Epidermal melanocyte (primary cell): ENCODE results near the gene DDX10.
"Not testable (repeated sequence)": the region's sequence is repeated elsewhere in the genome, so short reads cannot be mapped to it uniquely, and the experiment has no call there.

Experiments
- DNase-seq: peaks from one replicate; pipeline ENCODE4 v3.0.0; 2011; ENCODE audit warnings: low spot score; ENCODE audit not compliant: insufficient read length

The DDX10 gene

DNA sequence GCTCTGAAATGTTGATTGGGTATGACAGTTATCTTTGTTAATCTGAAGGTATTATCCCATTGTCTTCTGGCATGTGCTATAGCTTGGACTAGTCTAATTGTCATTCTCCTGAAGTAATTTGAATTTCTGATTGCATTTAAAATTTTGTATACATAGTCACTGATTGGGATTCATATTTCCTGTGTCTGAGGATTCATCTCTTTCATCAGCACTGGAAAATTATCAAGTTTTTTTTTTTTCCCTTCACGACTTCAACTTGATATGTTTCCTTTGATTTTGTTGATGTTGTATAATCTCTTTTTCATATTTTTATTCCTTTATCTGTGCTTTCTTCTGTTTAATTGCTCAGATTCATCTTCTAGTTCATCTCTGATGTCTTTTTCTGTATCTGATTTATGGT, 104.1 kb downstream of the DDX10 start:
- DNase-seq, result no peak

DNA sequence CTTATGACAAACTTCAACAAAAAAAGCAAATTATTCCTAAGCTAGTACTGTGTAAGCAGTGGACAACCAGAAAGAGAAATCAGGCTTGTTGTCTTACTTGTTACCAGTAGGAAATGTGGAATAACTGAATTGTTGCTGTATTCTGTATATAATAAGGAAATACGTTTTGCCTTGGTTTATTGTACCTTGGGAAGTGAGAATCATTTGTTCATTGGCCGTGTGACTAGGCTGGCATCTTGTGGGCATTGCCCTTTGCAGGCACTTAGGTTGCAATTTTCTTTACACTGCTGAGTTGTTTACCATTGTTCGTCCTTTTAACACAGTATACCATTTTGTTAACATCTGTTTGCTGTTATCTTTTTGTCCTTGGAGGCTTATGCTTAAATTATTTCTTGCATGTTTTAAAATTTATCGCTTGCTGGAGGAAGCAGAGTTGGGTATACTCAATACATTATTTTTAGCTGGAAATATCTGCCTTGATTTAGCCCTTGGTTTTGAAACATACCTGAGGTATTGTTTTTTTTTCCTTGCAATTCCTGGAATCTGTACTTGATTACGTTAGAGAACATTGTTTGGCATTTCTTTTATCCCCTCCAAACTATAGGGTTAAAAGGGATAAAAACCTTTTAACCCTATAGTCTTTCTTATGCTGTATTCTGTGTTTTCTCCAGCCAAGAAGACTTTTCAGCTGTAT, 109.3 kb downstream of the DDX10 start:
- no peak for DNase-seq

DNA sequence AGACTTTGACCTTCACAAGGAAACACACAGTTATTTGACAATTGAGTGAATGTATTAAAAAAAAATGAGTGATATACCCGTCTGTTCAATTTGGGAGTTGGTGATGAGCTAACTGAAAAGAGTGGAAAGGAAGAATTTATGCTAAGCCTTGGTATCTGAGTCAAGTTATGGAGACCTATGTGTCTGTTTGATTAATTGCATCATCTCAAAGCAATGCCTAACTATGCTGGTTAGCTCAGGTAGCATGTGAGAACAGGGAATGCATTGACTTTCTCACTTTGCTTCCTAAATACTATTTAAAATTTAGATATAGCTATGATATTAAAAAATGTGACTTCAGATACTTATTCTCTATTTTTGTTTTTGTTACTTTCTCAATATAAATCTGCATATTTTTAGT, 110.5 kb downstream of the DDX10 start:
- DNase-seq, result no peak

DNA sequence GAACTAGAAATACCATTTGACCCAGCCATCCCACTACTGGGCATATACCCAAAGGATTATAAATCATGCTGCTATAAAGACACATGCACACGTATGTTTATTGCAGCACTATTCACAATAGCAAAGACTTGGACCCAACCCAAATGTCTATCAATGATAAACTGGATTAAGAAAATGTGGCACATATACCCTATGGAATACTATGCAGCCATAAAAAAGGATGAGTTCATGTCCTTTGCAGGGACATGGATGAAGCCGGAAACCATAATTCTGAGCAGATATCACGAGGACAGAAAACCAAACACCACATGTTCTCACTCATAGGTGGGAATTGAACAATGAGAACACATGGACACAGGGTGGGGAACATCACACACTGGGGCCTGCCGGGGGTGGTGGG, 114.3 kb downstream of the DDX10 start:
- DNase-seq, result not testable (repeated sequence)

DNA sequence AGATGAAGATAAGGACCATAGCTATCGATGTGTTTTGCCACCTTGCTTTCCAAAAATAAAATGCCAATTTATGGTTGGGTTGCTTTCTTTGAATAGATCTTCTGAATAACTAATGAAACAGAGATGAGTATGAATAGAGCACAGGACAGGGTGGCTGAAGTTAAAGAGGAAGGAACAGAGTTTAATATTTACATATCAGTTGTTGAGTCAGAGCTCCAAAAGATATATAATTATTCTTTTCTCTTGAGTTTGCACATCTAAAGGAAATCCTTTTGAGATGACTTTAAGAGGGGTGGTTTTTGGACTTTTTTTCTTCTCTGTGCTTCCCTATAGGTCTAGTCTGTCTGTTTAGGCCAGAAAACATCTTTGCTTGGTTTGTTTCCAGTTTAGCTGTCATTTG, 115.2 kb downstream of the DDX10 start:
- no peak for DNase-seq

DNA sequence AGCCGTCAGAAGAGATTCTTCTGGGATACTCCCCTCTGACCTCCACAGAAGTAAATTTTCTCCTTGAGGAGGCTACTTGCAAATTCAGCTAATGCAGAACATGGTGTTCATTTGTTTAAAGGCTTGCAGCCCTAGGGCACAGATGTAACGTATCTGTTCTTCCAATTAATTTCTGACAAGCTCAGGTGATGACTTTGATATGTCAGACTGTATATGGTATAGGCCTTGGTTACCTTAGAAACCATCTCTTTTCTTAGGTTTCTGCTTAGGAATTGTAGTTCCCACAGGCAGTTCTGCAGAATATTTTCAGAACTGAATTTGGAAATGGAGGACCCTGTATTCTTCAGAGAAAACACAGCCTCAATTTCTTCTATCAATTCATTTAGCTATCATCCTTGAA, 117.1 kb downstream of the DDX10 start:
- DNase-seq, result no peak

DNA sequence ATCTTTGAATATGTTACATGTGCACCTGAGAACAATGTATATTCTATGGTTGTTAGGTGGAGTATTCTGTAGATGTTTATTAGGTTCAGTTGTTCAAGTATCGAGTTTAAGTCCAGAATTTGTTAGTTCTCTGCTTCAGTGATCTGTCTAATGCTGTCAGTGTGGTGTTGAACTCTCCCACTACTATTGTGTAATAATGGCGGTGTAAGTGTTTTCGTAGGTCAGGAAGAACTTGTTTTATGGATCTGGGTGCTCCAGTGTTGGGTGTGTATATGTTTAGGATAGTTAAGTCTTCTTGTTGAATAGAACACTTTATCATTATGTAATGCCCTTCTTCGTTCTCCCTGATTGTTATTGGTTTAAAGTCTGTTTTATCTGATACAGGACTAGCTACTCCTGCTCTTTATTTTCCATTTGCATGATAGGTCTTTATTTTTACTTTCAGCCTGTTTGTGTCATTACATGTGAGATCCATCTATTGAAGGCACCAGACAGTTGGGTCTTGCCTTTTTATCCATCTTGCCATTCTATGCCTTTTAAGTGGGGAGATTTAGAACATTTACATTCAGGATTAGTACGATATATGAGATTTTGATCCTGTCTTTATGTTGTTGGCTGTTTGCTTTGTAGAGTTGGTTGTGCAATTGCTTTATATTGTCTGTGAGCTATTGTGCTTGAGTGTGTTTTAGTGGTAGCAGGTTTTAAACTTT, 121.6 kb downstream of the DDX10 start:
- no peak for DNase-seq

DNA sequence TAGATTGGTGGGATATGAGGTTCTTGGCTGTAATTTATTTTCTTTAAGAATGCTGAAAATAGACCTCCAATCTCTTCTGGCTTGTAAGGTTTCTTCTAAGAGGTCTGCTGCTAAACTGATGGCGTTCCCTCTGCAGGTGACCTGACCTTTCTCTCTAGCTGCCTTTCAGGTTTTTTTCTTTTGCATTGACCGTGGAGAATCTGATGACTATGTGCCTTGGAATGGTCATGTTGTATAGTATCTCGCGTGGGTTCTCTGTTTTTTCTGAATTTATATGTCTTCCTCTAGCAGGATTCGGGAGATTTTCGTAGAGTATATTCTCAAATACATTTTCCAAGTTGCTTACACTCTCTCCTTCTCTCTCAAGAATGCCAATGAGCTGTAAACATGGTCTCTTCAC, 122.2 kb downstream of the DDX10 start:
- DNase-seq, result no peak

DNA sequence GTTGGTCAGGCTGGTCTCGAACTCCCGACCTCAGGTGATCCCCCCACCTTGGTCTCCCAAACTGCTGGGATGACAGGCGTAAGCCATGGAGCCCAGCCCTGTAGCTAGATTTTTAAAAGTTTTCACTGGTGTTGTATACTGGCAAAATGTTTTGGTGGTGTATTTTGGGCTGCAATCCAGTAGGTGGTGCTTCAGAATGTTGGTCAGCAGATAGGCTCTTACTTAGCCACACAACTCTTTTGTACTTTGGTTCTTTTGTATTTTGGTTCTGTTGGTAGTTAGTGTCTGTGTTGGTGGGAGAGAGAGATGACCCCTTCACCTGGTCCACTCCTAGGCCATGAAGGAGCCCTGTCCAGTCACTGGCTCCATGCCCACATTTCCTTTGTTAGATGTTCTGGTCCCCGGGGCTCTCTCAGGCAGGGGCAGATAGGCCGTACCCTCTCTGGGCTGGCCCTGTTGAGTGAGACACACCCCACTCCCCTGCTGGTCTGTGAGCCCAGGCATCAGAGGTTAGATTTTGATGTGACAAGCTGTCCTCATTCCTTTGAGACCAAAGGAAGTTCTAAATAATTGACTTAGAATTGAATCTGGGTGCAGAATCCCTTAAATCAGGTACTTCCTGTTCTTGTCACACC, 123.8 kb downstream of the DDX10 start:
- DNase-seq, result no peak

DNA sequence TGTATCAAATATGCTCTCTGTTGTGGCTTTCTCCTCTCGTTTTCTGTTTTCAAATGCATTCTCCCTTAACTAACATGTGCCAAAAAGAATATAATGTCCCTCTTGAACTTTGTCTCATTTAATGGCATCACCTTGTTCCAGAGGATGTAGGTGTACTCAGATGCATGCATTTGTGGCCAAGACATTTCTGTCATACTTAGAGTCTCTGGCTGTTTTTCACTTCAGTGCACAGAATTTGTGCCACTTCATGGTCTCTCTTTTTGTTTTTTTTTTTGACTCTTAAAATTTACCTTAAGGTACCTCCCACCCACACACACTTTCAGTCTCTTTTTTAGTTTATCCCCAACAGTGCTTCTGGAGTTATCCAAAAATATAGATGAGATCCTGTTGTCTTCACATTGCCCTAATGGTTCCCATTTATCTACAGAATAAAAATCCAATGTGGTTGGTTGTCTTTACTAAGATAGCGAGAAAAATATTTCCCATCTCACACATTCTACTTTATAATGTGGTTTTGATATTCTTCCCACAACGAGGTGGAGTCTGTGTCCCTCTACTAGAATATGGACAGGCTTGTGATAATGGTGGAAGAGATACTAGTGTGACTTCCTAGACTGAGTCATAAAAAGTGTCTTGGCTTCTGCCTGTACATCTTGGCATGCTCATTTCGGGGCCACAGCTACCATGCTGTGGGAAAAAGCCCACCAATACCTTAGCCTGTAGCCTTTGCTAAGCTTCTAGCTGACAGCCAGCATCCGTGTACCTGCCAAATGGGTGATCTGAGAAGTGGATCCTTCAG, 125.8 kb downstream of the DDX10 start:
- DNase-seq, result no peak

DNA sequence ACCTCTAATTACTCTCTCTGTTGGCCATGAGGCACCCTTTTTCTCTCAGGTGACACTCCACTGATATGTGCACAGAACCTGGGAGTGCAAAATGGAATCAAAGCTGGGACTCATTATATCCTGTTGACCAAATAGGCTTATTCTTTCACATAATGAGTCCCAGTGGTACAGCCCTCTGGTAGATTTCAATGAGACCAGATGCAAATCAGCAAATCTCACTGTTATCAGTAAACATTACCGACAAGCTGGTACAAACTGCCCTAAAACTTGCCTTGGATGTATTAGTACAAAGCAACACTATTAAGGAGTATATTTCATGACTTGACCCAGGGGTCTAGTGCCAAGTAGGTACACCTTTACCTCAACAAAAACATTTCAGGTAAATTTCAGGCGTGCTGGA, 128.3 kb downstream of the DDX10 start:
- DNase-seq, result no peak

DNA sequence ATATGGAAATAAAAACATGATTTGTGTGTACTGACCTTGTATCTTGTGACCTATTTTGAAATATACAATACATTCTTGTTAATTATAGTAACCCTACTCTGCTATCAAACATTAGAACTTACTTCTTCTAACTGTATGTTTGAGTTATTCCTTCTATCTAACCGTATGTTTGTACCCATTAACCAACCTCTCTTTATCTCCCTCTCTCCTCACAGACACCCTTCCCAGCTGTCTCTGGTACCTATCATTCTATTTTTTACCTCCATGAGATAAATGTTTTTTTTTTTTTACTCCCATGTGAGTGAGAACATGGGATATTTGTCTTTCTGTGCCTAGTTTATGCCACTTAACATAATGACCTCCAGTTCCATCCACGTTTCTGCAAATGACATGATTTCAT, 128.7 kb downstream of the DDX10 start:
- DNase-seq, result no peak

DNA sequence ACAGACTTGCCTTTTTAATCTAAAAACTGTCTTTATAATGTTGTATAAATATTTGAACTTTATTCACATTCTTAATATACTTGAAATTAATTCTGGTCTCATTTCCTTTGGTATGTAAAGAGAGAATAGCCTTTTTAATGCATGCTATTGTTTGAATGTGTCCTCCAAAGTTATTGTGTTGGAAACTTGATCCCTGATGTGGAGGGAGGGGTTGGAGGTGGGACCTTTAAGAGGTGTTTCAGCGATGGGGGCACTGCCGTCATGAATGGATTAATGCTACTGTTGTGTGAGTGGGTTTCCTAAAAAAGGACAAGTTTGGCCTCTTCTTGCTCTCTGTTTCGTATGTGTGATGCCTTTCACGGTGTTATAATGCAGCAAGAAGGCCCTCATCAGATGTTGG, 131.7 kb downstream of the DDX10 start:
- DNase-seq, result no peak

DNA sequence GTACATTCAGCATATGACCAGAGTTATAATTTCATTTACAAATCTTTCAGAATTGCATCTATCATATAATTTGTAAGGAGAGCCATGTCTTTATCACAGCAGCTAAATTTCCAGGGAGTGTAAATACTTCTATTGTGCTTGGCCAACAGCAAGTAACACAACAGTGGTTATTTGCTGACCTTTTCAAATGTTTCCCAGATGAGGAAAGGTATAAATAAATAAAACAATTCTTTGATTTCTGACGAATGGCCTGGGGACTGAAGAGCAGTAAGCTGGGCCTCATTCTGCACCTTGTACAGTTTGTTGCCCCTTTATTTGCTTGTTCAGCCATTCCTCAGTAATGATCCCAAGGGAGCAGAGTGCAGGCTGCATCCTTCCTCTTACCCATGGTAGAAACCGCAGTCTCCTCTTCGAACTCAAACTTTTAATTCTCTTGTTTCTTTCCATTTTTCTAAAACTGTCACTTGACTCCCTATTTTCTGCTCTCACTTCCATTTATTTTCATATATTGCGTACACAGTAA, 132.8 kb downstream of the DDX10 start:
- DNase-seq, result no peak

DNA sequence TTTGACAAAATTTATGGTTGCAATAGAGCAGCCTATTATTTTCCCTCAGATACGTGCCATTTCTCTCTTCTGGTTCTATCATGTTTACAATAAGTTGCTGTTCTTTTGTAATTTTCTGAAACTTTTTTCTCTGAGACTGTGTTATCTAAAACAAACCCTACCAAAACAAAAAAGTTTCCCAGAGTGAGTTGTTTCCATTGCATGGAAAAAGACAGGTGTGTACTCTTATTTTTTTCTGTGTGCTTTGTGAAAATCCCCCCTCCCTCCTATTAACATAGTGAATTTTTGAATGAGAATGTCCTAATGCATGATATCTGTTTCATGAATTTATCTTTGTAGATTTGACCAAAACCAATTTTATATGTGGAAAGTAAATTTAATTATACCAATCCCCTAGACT, 137.6 kb downstream of the DDX10 start:
- DNase-seq, result no peak

DNA sequence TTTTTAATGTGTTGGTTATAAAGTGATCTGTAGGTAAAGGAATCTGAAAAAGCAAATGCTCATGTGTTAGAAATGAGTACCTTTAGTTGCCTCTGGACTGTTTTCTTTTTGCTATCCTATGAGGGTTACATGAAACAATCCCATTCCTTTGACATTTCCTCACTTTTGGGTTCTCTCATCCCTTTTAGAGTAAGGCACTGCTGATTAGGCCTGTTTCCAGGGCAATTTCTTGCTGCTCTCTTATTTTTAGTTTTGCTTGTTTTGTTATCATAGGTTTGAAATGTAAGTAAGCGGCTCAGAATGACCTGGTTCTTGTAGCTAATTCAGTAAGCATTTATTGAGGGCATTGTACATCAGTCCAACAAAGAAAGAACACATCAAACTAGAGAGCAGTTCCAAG, 138.9 kb downstream of the DDX10 start:
- DNase-seq, result no peak

DNA sequence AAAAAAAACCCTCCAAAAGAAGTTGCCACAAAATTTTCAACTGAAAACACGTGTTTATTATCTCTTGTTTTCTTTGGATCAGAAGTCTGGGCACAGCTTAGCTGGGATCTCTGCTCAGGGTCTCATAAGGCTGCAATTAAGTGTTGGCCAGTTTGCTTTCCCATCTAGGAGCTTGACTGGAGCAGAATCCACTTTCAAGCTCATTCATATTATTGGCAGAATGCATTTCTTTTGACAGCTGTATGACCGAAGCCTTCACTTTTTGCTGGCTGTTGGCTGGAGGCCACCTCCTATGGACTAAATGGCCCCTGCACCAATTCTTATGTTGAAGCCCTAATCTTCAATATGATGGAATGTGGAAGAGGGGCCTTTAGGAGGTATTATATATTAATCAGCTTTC, 139.6 kb downstream of the DDX10 start:
- no peak for DNase-seq

DNA sequence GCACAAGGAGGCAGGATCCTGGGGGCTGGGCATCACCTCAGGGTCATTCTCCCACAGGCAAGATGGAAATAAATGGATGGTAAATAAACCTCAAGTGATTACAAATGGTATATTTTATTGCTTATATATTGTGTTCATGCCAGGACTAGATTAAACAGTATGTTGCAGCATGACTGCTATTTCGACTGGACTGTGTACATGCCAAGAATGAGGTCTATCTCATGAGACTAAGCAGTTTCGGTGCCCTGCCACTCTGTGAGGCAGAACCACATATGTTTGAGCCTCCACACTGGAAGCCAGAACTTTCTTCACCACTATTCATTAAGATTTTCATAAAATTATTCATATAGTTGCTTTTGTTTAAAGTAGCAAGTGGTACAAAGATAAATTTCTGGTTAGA, 140.2 kb downstream of the DDX10 start:
- no peak for DNase-seq

DNA sequence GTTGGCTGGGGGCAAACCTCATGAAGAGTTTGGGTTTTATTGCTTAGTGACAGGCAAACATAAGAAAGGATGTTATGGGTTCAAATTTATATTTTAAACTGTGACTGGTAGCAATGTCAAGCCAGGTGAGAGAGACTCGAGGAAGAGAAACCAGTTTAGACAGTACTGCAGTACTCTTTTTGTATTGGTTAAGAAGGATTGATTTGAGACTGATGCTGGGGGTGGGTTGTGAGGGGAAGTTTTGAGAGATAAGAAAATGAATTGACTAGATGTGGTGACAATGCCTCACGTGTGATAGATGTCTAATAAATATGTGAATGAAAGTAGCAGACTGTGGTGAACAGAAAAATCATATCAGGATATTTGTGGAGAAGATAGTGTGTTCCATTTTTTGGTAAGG, 142.4 kb downstream of the DDX10 start:
- DNase-seq, result no peak

DNA sequence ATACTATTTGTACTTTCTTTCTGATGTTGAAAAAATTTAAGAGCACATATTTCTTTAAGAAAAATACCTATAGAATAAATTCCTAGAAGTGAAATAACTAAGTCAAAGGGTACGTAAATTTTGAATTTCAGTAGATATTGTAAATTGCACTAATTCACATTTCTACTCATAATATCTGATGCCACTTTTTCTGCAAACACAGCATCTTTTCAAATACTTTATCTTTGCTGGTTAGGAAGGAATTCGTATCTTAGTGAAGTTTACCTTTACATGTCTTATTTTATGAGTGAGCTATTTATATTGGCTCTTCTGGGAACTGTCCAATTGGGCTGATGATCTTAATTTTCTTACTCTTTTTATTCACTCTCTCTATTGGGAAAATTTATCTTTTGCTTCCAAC, 148.2 kb downstream of the DDX10 start:
- no peak for DNase-seq

DNA sequence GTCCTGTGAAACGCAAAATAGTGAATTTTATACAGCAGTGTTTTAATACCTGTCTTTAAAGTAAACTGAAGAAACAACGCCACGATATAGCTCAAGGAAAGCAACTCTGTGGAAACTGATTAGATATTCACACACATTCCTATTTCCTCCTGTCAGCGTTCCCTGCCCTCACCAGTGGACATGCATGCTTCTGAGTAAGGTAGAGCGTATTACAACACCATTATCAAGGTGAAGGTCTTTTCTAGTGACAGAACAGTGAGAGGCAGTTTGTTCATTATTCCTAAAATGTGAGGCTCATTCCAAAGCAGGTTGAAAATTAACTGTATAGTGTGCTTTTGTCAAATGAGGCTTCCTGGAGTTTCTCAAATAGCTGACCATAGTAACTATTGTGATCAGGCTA, 153.1 kb downstream of the DDX10 start:
- DNase-seq, result no peak

DNA sequence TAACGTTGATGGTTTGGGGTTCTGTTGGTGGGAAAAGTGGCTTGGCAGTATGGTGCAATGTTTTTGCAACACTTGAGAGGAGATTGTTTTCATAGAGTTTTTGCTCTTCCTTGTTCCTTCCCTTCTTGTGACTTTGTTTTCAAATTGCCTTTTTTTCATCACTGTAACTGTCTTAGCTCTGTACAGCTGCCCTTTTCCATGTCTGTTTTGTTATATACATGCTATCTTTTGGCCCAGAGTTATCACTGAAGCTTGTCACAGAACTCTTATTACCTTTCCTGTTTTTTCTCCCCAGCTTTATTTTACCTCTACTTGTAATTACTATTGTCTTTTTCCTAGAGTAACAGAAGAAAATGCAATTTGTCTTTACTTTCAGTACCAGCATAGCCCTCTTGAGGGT, 154.1 kb downstream of the DDX10 start:
- no peak for DNase-seq
